Measurements from ENCODE around the gene IMPG2. TPM values are rescaled to one million over a fixed set of nuclear protein-coding genes. Genes with fewer than 3 reads are reported as not detected.

The IMPG2 gene
- total and polyA plus RNA-seq, 3 experiments from 2014 or later = 0.11 to 0.20 TPM; not detected in 1

GRCh38 chr3:101271728-101272127, 48.6 kb downstream of the IMPG2 start:
- Histone ChIP-seq H3K9me3 (ENCODE audit: low read length) (no peaks in the 10 kb centered on the region), H3K36me3 (ENCODE audit: insufficient read depth, low read length) (no peaks in the 10 kb centered on the region), H3K27ac (ENCODE audit: low read depth, low read length) (no peak overlapping the region), H3K4me1 (ENCODE audit: insufficient read depth, low read length) (no peaks in the 10 kb centered on the region), H3K4me3 (ENCODE audit: low read length) (no peak overlapping the region), H3K27me3 (ENCODE audit: insufficient read depth, low read length, poor library complexity, severe bottlenecking) (no peaks in the 10 kb centered on the region)
- H3K27ac Mint-ChIP-seq = peak overlapping the region in 1 of 8 donors; percentile 22
- CTCF ChIA-PET = no interaction called here
- no peaks in the 10 kb centered on the region for H3K4me1 Mint-ChIP-seq
- peaks cover 0 to 21% (median 20%) of the 10 kb centered on the region in 3 donors for H3K36me3 Mint-ChIP-seq
- no peak for DNase-seq
- H3K27me3 Mint-ChIP-seq = no peaks in the 10 kb centered on the region
- H3K9me3 Mint-ChIP-seq = no peaks in the 10 kb centered on the region
- POLR2A ChIA-PET = no interaction called here
- H3K4me3 Mint-ChIP-seq = no peak overlapping the region

GRCh38 chr3:101270149-101270548, 50.2 kb downstream of the IMPG2 start:
- H3K4me3 ChIP-seq (ENCODE audit: low read length) = no peak overlapping the region
- H3K4me1 ChIP-seq (ENCODE audit: insufficient read depth, low read length) = no peaks in the 10 kb centered on the region
- ChIA-PET POLR2A (no interaction called here), CTCF (no interaction called here)
- H3K27me3 Mint-ChIP-seq = no peaks in the 10 kb centered on the region
- DNase-seq = no peak
- H3K27me3 ChIP-seq (ENCODE audit: insufficient read depth, low read length, poor library complexity, severe bottlenecking) = no peaks in the 10 kb centered on the region
- no peak overlapping the region for H3K4me3 Mint-ChIP-seq
- no peak overlapping the region for H3K27ac ChIP-seq (ENCODE audit: low read depth, low read length)
- no peak overlapping the region for H3K27ac Mint-ChIP-seq
- H3K36me3 ChIP-seq (ENCODE audit: insufficient read depth, low read length) = no peaks in the 10 kb centered on the region
- peaks cover under 1 to 17% (median 17%) of the 10 kb centered on the region in 3 donors for H3K36me3 Mint-ChIP-seq
- H3K4me1 Mint-ChIP-seq = no peaks in the 10 kb centered on the region
- H3K9me3 Mint-ChIP-seq = no peaks in the 10 kb centered on the region
- no peaks in the 10 kb centered on the region for H3K9me3 ChIP-seq (ENCODE audit: low read length)

- Histone ChIP-seq H3K9me3 (ENCODE audit: low read length) (no peaks in the 10 kb centered on the region), H3K27ac (ENCODE audit: low read depth, low read length) (no peak overlapping the region), H3K36me3 (ENCODE audit: insufficient read depth, low read length) (no peaks in the 10 kb centered on the region), H3K27me3 (ENCODE audit: insufficient read depth, low read length, poor library complexity, severe bottlenecking) (no peaks in the 10 kb centered on the region), H3K4me3 (ENCODE audit: low read length) (no peak overlapping the region), H3K4me1 (ENCODE audit: insufficient read depth, low read length) (no peaks in the 10 kb centered on the region)
- peak overlapping the region in 1 of 8 donors; percentile 24 for H3K27ac Mint-ChIP-seq
- no peak for DNase-seq
- H3K4me3 Mint-ChIP-seq = no peak overlapping the region
- H3K9me3 Mint-ChIP-seq = peaks cover 0 to 2% (median 0%) of the 10 kb centered on the region in 5 donors
- H3K4me1 Mint-ChIP-seq = no peaks in the 10 kb centered on the region
- H3K27me3 Mint-ChIP-seq = no peaks in the 10 kb centered on the region
- H3K36me3 Mint-ChIP-seq = peaks cover 10 to 17% (median 13%) of the 10 kb centered on the region in 3 donors
- POLR2A ChIA-PET = no interaction called here
- CTCF ChIA-PET = no interaction called here
These were observed 51.3 kb downstream of the IMPG2 start for GRCh38 chr3:101268971-101269671.

- ChIA-PET POLR2A (no interaction called here), CTCF (no interaction called here)
- H3K9me3 Mint-ChIP-seq = peaks cover 0 to 2% (median 0%) of the 10 kb centered on the region in 5 donors
These were observed 52.2 kb downstream of the IMPG2 start for GRCh38 chr3:101268141-101268540.

GRCh38 chr3:101266566-101266965, 53.8 kb downstream of the IMPG2 start:
- Mint-ChIP-seq H3K4me3 (no peak overlapping the region), H3K36me3 (peaks cover 2 to 17% (median 12%) of the 10 kb centered on the region in 3 donors), H3K4me1 (no peaks in the 10 kb centered on the region), H3K27me3 (no peaks in the 10 kb centered on the region), H3K27ac (peak overlapping the region in 2 of 8 donors; percentile 55 to 89), H3K9me3 (peaks cover 0 to 2% (median 0%) of the 10 kb centered on the region in 5 donors)
- no peak for DNase-seq
- H3K4me3 ChIP-seq (ENCODE audit: low read length) = no peak overlapping the region
- H3K36me3 ChIP-seq (ENCODE audit: insufficient read depth, low read length) = no peaks in the 10 kb centered on the region
- POLR2A ChIA-PET = no interaction called here
- no peak overlapping the region for H3K27ac ChIP-seq (ENCODE audit: low read depth, low read length)
- CTCF ChIA-PET = no interaction called here
- no peaks in the 10 kb centered on the region for H3K27me3 ChIP-seq (ENCODE audit: insufficient read depth, low read length, poor library complexity, severe bottlenecking)
- no peaks in the 10 kb centered on the region for H3K9me3 ChIP-seq (ENCODE audit: low read length)
- H3K4me1 ChIP-seq (ENCODE audit: insufficient read depth, low read length) = no peaks in the 10 kb centered on the region

More at GRCh38 chr3:101268141-101268540, 52.2 kb downstream of the IMPG2 start:
- no peaks in the 10 kb centered on the region for H3K4me1 Mint-ChIP-seq
- no peak overlapping the region for H3K4me3 Mint-ChIP-seq
- Histone ChIP-seq H3K4me3 (ENCODE audit: low read length) (no peak overlapping the region), H3K4me1 (ENCODE audit: insufficient read depth, low read length) (no peaks in the 10 kb centered on the region), H3K27me3 (ENCODE audit: insufficient read depth, low read length, poor library complexity, severe bottlenecking) (no peaks in the 10 kb centered on the region), H3K36me3 (ENCODE audit: insufficient read depth, low read length) (no peaks in the 10 kb centered on the region), H3K9me3 (ENCODE audit: low read length) (no peaks in the 10 kb centered on the region), H3K27ac (ENCODE audit: low read depth, low read length) (no peak overlapping the region)
- peaks cover 9 to 17% (median 12%) of the 10 kb centered on the region in 3 donors for H3K36me3 Mint-ChIP-seq
- no peaks in the 10 kb centered on the region for H3K27me3 Mint-ChIP-seq
- no peak overlapping the region for H3K27ac Mint-ChIP-seq
- DNase-seq = no peak

- Histone ChIP-seq H3K4me3 (ENCODE audit: low read length) (no peak overlapping the region), H3K36me3 (ENCODE audit: insufficient read depth, low read length) (no peaks in the 10 kb centered on the region), H3K4me1 (ENCODE audit: insufficient read depth, low read length) (no peaks in the 10 kb centered on the region), H3K27ac (ENCODE audit: low read depth, low read length) (no peak overlapping the region), H3K27me3 (ENCODE audit: insufficient read depth, low read length, poor library complexity, severe bottlenecking) (no peaks in the 10 kb centered on the region), H3K9me3 (ENCODE audit: low read length) (no peaks in the 10 kb centered on the region)
- POLR2A ChIA-PET = no interaction called here
- Mint-ChIP-seq H3K4me1 (no peaks in the 10 kb centered on the region), H3K9me3 (peaks cover 0 to 2% (median 0%) of the 10 kb centered on the region in 5 donors), H3K4me3 (no peak overlapping the region), H3K27me3 (no peaks in the 10 kb centered on the region), H3K36me3 (peaks cover 0 to 17% (median 9%) of the 10 kb centered on the region in 3 donors), H3K27ac (peak overlapping the region in 1 of 8 donors; percentile 55)
- CTCF ChIA-PET = no interaction called here
- no peak for DNase-seq
These were observed 54.3 kb downstream of the IMPG2 start for GRCh38 chr3:101266071-101266470.

- Histone ChIP-seq H3K4me3 (ENCODE audit: low read length) (no peak overlapping the region), H3K9me3 (ENCODE audit: low read length) (no peaks in the 10 kb centered on the region), H3K27me3 (ENCODE audit: insufficient read depth, low read length, poor library complexity, severe bottlenecking) (no peaks in the 10 kb centered on the region), H3K27ac (ENCODE audit: low read depth, low read length) (no peak overlapping the region), H3K4me1 (ENCODE audit: insufficient read depth, low read length) (no peaks in the 10 kb centered on the region), H3K36me3 (ENCODE audit: insufficient read depth, low read length) (no peaks in the 10 kb centered on the region)
- no peak overlapping the region for H3K4me3 Mint-ChIP-seq
- H3K36me3 Mint-ChIP-seq = peaks cover 0 to 17% (median 12%) of the 10 kb centered on the region in 3 donors
- no peak overlapping the region for H3K27ac Mint-ChIP-seq
- H3K9me3 Mint-ChIP-seq = peaks cover 0 to 2% (median 0%) of the 10 kb centered on the region in 5 donors
- ChIA-PET POLR2A (no interaction called here), CTCF (no interaction called here)
- H3K4me1 Mint-ChIP-seq = no peaks in the 10 kb centered on the region
- DNase-seq = no peak
- H3K27me3 Mint-ChIP-seq = peaks cover 0 to 2% of the 10 kb centered on the region in 2 donors
These were observed 57.8 kb downstream of the IMPG2 start for GRCh38 chr3:101262393-101263240.

GRCh38 chr3:101261506-101261905, 58.9 kb downstream of the IMPG2 start:
- Histone ChIP-seq H3K27me3 (ENCODE audit: insufficient read depth, low read length, poor library complexity, severe bottlenecking) (no peaks in the 10 kb centered on the region), H3K4me1 (ENCODE audit: insufficient read depth, low read length) (no peaks in the 10 kb centered on the region), H3K4me3 (ENCODE audit: low read length) (no peak overlapping the region), H3K9me3 (ENCODE audit: low read length) (no peaks in the 10 kb centered on the region), H3K36me3 (ENCODE audit: insufficient read depth, low read length) (no peaks in the 10 kb centered on the region), H3K27ac (ENCODE audit: low read depth, low read length) (no peak overlapping the region)
- Mint-ChIP-seq H3K4me3 (no peak overlapping the region), H3K36me3 (peaks cover 0 to 17% (median 15%) of the 10 kb centered on the region in 3 donors), H3K4me1 (no peaks in the 10 kb centered on the region), H3K9me3 (peaks cover 0 to 2% (median 0%) of the 10 kb centered on the region in 5 donors), H3K27me3 (peaks cover 0 to 2% of the 10 kb centered on the region in 2 donors), H3K27ac (no peak overlapping the region)
- no peak for DNase-seq
- POLR2A ChIA-PET = no interaction called here
- CTCF ChIA-PET = no interaction called here

Data from CD8-positive, alpha-beta memory T cell (primary cell).